C4-2B (cell line): ENCODE data around the gene GPR37L1.

Experiments
- CTCF ChIP-seq: fragments of 450-650 bp; conservative IDR thresholded peaks from 2 replicates; pipeline ENCODE4 v1.5.1; 2017; ENCODE audit warnings: mild to moderate bottlenecking
- ZFX ChIP-seq: fragments of 450-650 bp; IDR thresholded peaks from 2 replicates; pipeline ENCODE4 v1.6.1; 2017

GRCh38 chr1:202146993-202147392, 24.3 kb downstream of the GPR37L1 start:
- TF ChIP-seq CTCF (no peak), ZFX (no peak)
